Esophagus muscularis mucosa (tissue), 4 donors: ENCODE results near the gene MYO7B. TPM values are rescaled to one million over a fixed set of nuclear protein-coding genes. Genes with fewer than 3 reads are reported as not detected.

Experiments used
- DNase-seq: peaks from one replicate; pipeline ENCODE4 v3.0.0-alpha.2; 2017; ENCODE audit errors: extremely low spot score
- H3K27ac ChIP-seq, 4 donors: fragments of 200-600 bp; sonication (generic); replicated peaks in 1 of 4; 1 replicate in 3 of 4; 2 replicates in 1 of 4; pipeline ENCODE4 v1.5.1; 2016 to 2019; ENCODE audit warnings: mild to moderate bottlenecking in 1 of 4
- H3K27me3 ChIP-seq, 4 donors: fragments of 200-600 bp; sonication (generic); one replicate each; pipeline versions ENCODE4 v1.5.1 to v1.6.0; 2016 to 2019
- H3K36me3 ChIP-seq, 4 donors: fragments of 200-600 bp; sonication (generic); one replicate each; pipeline ENCODE4 v1.5.1; 2016 to 2019
- H3K4me1 ChIP-seq, 4 donors: fragments of 200-600 bp; sonication (generic); one replicate each; pipeline ENCODE4 v1.5.1; 2016 to 2019
- H3K4me3 ChIP-seq, 4 donors: fragments of 200-600 bp; sonication (generic); 1 replicate in 2 of 4; 2 replicates in 2 of 4; pipeline ENCODE4 v1.5.1; 2016 to 2019; ENCODE audit warnings: mild to moderate bottlenecking in 4 of 4, moderate library complexity in 1 of 4
- H3K9me3 ChIP-seq, 4 donors: fragments of 200-600 bp; sonication (generic); 1 replicate in 3 of 4; 2 replicates in 1 of 4; pipeline ENCODE4 v1.5.1; 2016 to 2019
- EP300 ChIP-seq: sonication (generic); formaldehyde crosslinking; IDR thresholded peaks from one replicate; pipeline ENCODE4 v1.6.1; 2017; ENCODE audit warnings: antibody characterized with exemption
- POLR2A ChIP-seq: fragments of 450-650 bp; IDR thresholded peaks from one replicate; pipeline ENCODE4 v1.6.1; 2017; ENCODE audit warnings: antibody characterized with exemption, moderate library complexity, mild to moderate bottlenecking, low read depth
- POLR2AphosphoS5 ChIP-seq, 2 donors: sonication (generic); formaldehyde crosslinking; IDR thresholded peaks; one replicate each; pipeline ENCODE4 v1.6.1; 2017; ENCODE audit warnings: antibody characterized with exemption in 2 of 2
- WGBS: methylation state at CpG from one replicate; pipeline ENCODE4 v1.1.5; 2018; 5-methylcytosine and 5-hydroxymethylcytosine counted together
- intact Hi-C: fragments of 100-400 bp; cut with DNase I; formaldehyde crosslinking; loops from one replicate; pipeline ENCODE4 v1.15.1; 2023
- total RNA-seq, 4 donors: library from RNA; depleted of rRNA; stranded (reverse); fragments of >200 nt; gene quantifications; one replicate each; pipeline versions ENCODE4 v1.1.0 to v1.2.1, GENCODE V29; 2016
- TF ChIP-seq, protein P1 (sequence below), 3 experiments: fragments of 200-600 bp in 2 of 3; fragments of 450-650 bp in 1 of 3; sonication (generic) in 2 of 3; IDR thresholded peaks; one replicate each; pipeline ENCODE4 v1.5.1; 2017 to 2019; ENCODE audit warnings: antibody characterized with exemption in 3 of 3, mild to moderate bottlenecking in 2 of 3, moderate library complexity in 1 of 3

The MYO7B gene
- total RNA-seq, 4 donors from 2014 or later = 0.19 to 0.98 (median 0.33) TPM; not detected in 1

DNA sequence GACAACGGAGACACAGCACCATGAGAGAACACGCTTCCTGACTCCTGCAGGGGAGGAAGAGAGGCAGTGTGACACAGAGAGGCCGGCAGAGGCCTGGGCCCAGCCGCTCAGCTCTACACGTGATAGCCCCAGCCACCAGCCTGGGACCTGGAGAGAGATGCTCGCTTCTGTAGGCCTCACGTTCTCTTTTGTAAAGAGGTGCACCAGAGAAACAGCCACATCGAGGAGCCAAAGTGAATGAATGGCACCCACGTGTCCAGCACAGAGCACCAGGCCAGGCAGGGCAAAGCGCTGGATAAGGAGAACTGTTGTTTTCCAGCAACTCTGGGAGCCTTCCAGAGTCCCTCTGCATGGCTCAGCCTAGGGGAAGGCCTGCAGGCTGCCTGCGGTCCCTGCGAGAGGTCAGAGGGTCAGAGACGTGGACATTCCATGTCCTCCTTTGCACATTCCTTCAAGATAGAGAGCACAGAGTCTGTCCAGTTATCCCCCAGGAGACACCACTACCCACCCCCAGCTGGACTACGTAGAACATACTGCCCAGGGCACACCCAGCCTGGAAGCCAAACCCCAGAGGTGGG is 125.7 kb downstream of the MYO7B start:
- intact Hi-C loops = no loop called here
- peaks cover 96 to 100% (median 100%) of the 10 kb centered on the region in 4 donors for H3K4me1 ChIP-seq
- peak overlapping the region; percentile 88 to 93 (median 92) for H3K27ac ChIP-seq
- 38% methylated on average over 13 of the region's 14 CpGs for WGBS
- no peaks in the 10 kb centered on the region for H3K9me3 ChIP-seq
- DNase-seq = no peak
- no peaks in the 10 kb centered on the region for H3K27me3 ChIP-seq
- peak overlapping the region in 1 of 4 donors; percentile 0 for H3K4me3 ChIP-seq
- H3K36me3 ChIP-seq = peaks cover 0 to 32% (median 16%) of the 10 kb centered on the region in 4 donors
- no peak for TF ChIP-seq POLR2AphosphoS5 (IDR thresholded peaks at IDR 0.05)
- TF ChIP-seq, protein P1, sequence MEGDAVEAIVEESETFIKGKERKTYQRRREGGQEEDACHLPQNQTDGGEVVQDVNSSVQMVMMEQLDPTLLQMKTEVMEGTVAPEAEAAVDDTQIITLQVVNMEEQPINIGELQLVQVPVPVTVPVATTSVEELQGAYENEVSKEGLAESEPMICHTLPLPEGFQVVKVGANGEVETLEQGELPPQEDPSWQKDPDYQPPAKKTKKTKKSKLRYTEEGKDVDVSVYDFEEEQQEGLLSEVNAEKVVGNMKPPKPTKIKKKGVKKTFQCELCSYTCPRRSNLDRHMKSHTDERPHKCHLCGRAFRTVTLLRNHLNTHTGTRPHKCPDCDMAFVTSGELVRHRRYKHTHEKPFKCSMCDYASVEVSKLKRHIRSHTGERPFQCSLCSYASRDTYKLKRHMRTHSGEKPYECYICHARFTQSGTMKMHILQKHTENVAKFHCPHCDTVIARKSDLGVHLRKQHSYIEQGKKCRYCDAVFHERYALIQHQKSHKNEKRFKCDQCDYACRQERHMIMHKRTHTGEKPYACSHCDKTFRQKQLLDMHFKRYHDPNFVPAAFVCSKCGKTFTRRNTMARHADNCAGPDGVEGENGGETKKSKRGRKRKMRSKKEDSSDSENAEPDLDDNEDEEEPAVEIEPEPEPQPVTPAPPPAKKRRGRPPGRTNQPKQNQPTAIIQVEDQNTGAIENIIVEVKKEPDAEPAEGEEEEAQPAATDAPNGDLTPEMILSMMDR (IDR thresholded peaks at IDR 0.05) = no peak
- no peak for TF ChIP-seq EP300
- TF ChIP-seq POLR2A = no peak

DNA sequence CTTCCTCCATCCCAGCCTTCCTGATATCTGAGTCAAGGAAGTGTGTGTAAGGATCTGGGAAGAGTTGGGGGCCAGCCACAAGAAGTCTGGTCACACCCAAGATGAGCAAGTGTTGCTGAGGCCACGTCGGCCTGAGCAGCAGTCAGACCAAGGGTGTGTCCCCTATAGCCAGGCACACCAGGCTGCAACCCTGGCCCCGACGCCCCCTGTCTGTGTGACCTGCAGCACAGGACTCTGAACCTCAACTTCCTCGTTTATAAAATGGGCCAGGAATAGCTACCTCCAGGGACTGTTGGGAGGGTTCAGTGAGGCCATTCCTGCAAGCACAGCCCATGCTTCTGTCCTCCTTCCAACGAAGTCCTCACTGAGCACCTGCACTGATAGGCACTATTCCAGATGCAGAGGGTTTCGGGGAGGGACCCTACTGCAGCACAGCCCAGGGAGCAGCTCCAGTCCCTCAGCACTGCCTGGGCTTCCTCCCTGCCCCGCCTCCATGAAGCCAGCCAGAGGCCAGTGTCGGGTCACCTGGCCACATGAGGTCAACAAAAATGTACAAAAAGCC is 126.5 kb downstream of the MYO7B start:
- no peak for TF ChIP-seq POLR2A
- TF ChIP-seq, protein P1 (IDR thresholded peaks at IDR 0.05) = peak in 1 of 3 experiments; percentile 2
- TF ChIP-seq EP300 = no peak
- TF ChIP-seq POLR2AphosphoS5 (IDR thresholded peaks at IDR 0.05) = peak; percentile 33 to 42
- 30% methylated on average over 9 of the region's 9 CpGs for WGBS
- Histone ChIP-seq H3K27ac (peak overlapping the region; percentile 88 to 93 (median 92)), H3K36me3 (peaks cover 0 to 27% (median 10%) of the 10 kb centered on the region in 4 donors), H3K4me3 (peak overlapping the region in 1 of 4 donors; percentile 4), H3K4me1 (peaks cover 95 to 100% (median 100%) of the 10 kb centered on the region in 4 donors), H3K9me3 (no peaks in the 10 kb centered on the region), H3K27me3 (no peaks in the 10 kb centered on the region)
- intact Hi-C loops = no loop called here
- no peak for DNase-seq

DNA sequence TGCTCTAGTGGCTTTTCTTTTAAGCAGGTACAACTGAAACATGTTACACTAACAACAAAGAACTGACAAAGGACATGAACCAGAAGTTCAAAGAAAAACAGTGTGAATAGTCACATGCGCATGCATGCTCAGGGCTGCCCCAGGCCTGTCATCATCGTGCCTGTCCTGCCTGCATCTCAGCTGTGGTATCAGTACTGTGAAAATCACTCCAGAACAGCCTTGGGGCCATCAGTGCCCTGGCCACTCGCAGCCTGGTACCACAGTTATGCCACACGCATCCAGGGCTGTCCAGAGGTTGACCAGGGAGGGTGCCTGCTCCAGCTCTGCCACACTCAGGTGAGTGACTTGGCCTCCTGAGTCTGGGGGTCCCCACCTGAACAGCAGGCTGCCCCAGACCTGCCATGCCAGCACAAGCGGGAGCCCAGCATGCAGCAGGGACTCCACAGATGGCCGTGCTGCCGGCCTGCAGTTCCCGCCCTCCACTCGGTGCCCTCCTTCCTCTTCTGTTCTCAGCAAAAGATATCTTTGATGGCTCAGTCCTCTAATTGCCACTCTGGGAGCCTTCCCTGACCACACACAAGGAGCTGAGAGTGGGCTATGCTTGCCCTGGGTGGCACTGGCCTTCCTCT is 127.6 kb downstream of the MYO7B start:
- H3K9me3 ChIP-seq = no peaks in the 10 kb centered on the region
- H3K36me3 ChIP-seq = peaks cover 0 to 16% (median 3%) of the 10 kb centered on the region in 4 donors
- peaks cover 92 to 100% (median 97%) of the 10 kb centered on the region in 4 donors for H3K4me1 ChIP-seq
- H3K27me3 ChIP-seq = no peaks in the 10 kb centered on the region
- WGBS = 62% methylated on average over 4 of the region's 9 CpGs
- intact Hi-C loops = no loop called here
- H3K4me3 ChIP-seq = peak overlapping the region; percentile 49 to 60 (median 52)
- DNase-seq = no peak
- peak overlapping the region; percentile 81 to 93 (median 88) for H3K27ac ChIP-seq
- TF ChIP-seq, protein P1 (IDR thresholded peaks at IDR 0.05) = no peak
- TF ChIP-seq POLR2A (no peak), POLR2AphosphoS5 (IDR thresholded peaks at IDR 0.05) (peak; percentile 24 to 55)

DNA sequence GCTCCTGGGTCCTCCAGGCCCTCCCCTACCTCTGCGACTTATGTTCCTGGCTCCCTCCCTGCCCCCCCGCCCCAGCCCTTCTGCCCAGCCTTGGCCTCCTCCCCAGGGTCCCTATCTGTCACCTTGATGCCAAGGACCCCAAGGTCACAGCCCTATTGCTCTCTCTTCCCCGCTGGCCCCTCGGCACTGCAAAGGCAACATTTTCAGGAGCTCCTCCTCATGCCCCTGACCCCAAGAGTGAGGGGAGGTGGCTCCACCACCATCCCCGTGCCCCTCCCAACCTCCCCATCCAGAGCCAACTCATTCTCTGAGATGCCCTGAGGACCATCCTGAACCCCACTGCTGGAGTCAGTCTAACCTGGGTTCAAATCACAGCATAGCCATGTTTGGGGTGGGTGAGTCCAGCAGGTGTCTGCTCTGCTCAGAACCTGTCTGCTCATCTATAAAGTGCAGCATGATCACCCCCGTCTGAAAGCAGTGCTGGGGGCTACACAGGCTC is 128.1 kb downstream of the MYO7B start:
- Histone ChIP-seq H3K27ac (peak overlapping the region; percentile 81 to 93 (median 88)), H3K4me1 (peaks cover 88 to 100% (median 92%) of the 10 kb centered on the region in 4 donors), H3K9me3 (no peaks in the 10 kb centered on the region), H3K36me3 (peaks cover 0 to 11% (median 3%) of the 10 kb centered on the region in 4 donors), H3K27me3 (no peaks in the 10 kb centered on the region), H3K4me3 (peak overlapping the region; percentile 49 to 60 (median 52))
- no peak for DNase-seq
- intact Hi-C loops = no loop called here
- TF ChIP-seq EP300 = no peak
- TF ChIP-seq POLR2AphosphoS5 (IDR thresholded peaks at IDR 0.05) = no peak
- TF ChIP-seq, protein P1 (IDR thresholded peaks at IDR 0.05) = no peak
- TF ChIP-seq POLR2A = no peak
- 31% methylated on average over 6 of the region's 6 CpGs for WGBS
